ENCODE results near the gene IGSF22. TPM values are rescaled to one million over a fixed set of nuclear protein-coding genes. Genes with fewer than 3 reads are reported as not detected.

The IGSF22 gene
- polyA plus RNA-seq, 3 donors, result 0.11 to 0.30 (median 0.27) TPM

DNA sequence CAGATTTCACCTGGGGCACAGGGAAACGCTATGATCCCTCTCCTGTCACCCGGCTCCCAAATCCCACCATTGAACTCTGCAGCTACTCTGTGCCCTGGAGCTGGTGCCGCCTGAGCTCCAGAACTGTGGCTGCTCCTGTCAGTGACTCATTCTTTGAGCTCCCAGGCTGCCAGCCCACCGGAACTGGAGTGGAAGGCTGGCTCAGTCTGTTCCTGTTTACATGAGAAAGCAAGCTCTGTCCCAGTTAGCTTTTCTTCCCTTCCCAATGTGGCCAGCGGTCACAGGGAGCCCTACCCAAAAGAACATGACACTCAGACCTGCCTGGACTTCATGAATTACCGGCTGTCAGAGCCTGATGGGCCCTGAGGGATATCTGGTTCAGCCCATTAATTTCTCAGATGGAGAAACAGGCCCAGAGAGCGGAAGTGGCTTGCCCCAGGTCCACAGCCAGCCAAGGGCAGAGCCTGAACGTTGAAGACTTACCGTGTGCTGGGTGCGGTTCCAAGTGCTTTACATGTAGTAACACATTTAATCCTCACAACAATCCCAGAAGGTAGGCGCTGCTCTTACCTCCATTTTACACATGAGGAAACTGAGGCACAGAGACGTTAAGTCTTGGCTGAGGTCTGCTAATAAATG lies 23.8 kb upstream of the IGSF22 start:
- H3K27ac ChIP-seq (ENCODE audit: low read depth, low read length), result no peak overlapping the region
- WGBS, 3 donors, result 62 to 65% (median 64%) methylated on average over 12 of the region's 12 CpGs

- no peak overlapping the region for H3K27ac ChIP-seq (ENCODE audit: low read depth, low read length)
- 79 to 83% (median 82%) methylated on average over 13 of the region's 13 CpGs for WGBS, 3 donors
Observed at GRCh38 chr11:18748766-18749365, 22.9 kb upstream of the IGSF22 start.

DNA sequence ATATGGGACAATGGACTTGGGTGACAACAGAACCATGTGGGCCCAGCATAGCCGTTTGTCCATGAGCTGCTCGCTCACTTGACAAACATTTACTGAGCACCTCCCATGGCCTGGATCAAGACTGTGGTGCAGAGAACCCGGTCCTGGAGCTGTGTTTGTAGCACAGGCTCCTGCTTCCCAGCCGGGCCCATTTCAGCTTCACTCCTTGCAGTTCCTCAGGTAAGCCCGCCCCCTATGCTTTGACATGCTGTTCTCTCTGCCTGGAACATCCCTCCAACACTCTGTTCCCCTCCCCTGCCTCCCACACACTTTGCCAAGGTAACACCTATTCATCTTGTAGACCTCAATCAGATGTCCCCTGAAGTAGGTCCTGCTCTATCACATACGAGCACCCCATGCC lies 19.3 kb upstream of the IGSF22 start:
- 75 to 86% (median 83%) methylated on average over 6 of the region's 6 CpGs for WGBS, 3 donors
- H3K27ac ChIP-seq (ENCODE audit: low read depth, low read length), result no peak overlapping the region

- 79 to 84% (median 81%) methylated on average over 15 of the region's 15 CpGs for WGBS, 3 donors
- no peak overlapping the region for H3K27ac ChIP-seq (ENCODE audit: low read depth, low read length)
Observed at GRCh38 chr11:18743900-18744514, 18.0 kb upstream of the IGSF22 start.

- WGBS, 3 donors, result 85 to 92% (median 90%) methylated on average over 10 of the region's 10 CpGs
- no peak overlapping the region for H3K27ac ChIP-seq (ENCODE audit: low read depth, low read length)
Observed at GRCh38 chr11:18743365-18743764, 17.4 kb upstream of the IGSF22 start.

- 85 to 88% (median 85%) methylated on average over 3 of the region's 3 CpGs for WGBS, 3 donors
- no peak overlapping the region for H3K27ac ChIP-seq (ENCODE audit: low read depth, low read length)
Observed at GRCh38 chr11:18741783-18742182, 15.8 kb upstream of the IGSF22 start.

GRCh38 chr11:18739685-18740084 lies 13.7 kb upstream of the IGSF22 start:
- 69 to 90% (median 69%) methylated on average over 4 of the region's 4 CpGs for WGBS, 3 donors

DNA sequence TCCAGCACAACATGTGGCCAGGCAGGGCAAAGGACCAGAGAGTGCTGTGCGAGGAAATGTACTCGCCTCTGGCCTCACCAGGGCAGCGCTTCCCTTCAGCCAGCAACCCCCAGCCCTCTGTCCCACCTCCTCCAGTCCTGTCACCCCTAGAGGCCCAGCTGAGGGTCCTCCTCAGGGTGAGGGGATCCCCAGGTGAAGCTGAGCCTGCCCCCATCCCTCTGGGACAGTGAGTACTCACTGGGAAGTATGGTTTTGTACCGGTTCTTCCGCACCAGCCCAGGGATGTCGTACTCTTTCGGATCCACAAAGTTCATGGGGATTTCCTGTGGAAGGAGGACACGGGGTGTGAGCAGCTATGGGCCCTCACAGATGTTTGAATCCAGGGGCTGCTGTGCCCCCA lies 11.7 kb upstream of the IGSF22 start:
- no peak overlapping the region for H3K27ac ChIP-seq (ENCODE audit: low read depth, low read length)
- WGBS, 3 donors, result 89 to 93% (median 93%) methylated on average over 8 of the region's 8 CpGs

More at GRCh38 chr11:18739685-18740084, 13.7 kb upstream of the IGSF22 start:
- H3K27ac ChIP-seq (ENCODE audit: low read depth, low read length), result no peak overlapping the region

- no peak overlapping the region for H3K27ac ChIP-seq (ENCODE audit: low read depth, low read length)
- WGBS, 3 donors, result 51 to 66% (median 53%) methylated on average over 10 of the region's 10 CpGs
Observed at GRCh38 chr11:18736590-18737148, 10.7 kb upstream of the IGSF22 start.

- 79 to 87% (median 84%) methylated on average over 16 of the region's 16 CpGs for WGBS, 3 donors
- no peak overlapping the region for H3K27ac ChIP-seq (ENCODE audit: low read depth, low read length)
Observed at GRCh38 chr11:18733202-18733601, 7.2 kb upstream of the IGSF22 start.

DNA sequence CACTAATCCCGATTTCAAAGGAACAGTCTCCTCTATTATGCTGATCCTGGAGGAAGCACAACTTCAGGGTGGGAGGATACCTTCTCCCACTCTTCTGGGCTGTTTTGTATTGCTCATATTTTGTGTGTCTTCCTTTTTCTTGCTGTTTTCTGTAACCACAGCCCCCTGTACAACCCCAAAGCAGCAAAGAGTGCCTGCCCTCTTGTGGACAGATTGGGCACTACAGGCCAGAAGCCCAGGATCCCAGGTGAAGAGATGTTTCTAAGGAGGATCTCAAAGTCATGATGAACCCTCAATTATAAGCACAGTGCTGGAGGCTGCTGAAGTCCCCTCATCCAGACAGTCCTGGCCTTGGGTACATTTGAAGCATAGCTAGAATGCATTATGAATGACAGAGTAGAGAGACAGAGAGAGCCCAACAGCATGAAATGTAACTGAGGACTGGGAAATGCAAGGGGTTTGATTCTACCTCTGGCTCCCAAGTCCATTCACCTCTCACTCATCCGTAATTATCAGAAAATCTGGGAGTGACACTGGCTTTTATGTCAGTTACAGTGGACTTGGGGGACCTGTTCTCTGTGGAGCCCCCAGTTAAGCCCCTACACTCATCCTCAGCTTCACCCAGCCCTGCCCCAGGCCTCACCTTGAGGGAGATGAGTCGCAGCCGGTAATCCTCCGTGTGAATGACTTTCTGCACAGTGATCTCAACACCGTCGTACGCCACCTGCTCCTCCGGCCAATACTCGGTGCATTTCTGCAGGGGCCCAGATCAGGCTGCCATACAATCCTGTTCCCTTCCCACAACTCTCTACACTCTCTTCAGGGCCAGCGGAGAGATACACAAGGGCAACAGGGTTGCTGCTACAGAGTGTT lies 6.2 kb upstream of the IGSF22 start:
- WGBS, 3 donors, result 64 to 76% (median 74%) methylated on average over 11 of the region's 11 CpGs
- no peak overlapping the region for H3K27ac ChIP-seq (ENCODE audit: low read depth, low read length)

DNA sequence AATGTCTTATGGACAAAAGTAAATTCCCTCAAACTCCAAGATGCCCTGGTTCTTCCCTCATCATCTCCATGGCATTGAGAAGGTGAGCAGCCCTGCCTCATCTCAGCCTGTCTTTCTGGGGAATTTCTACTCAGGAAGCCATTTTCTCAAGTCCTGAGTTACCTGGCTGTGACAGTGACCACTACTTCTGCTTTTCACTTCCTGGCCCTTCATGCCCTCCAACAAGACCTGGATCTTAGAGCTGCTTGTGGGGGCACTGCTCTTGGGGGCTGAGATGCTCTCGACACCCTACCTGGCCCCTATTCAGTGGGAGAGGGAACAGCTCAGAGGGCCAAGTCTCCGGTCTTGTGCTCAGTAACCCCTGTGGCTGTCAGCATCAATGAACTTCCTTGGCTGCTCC lies 5.5 kb upstream of the IGSF22 start:
- WGBS, 3 donors, result 74 to 89% (median 84%) methylated on average over 2 of the region's 2 CpGs
- H3K27ac ChIP-seq (ENCODE audit: low read depth, low read length), result no peak overlapping the region

GRCh38 chr11:18730020-18730419 lies 4.0 kb upstream of the IGSF22 start:
- no peak overlapping the region for H3K27ac ChIP-seq (ENCODE audit: low read depth, low read length)
- WGBS, 3 donors, result 85 to 89% (median 89%) methylated on average over 9 of the region's 9 CpGs

GRCh38 chr11:18729426-18729825 lies 3.4 kb upstream of the IGSF22 start:
- no peak overlapping the region for H3K27ac ChIP-seq (ENCODE audit: low read depth, low read length)
- WGBS, 3 donors, result 83 to 91% (median 88%) methylated on average over 16 of the region's 16 CpGs

- no peak overlapping the region for H3K27ac ChIP-seq (ENCODE audit: low read depth, low read length)
- WGBS, 3 donors, result 89 to 92% (median 91%) methylated on average over 13 of the region's 13 CpGs
Observed at GRCh38 chr11:18728658-18729057, 2.7 kb upstream of the IGSF22 start.

DNA sequence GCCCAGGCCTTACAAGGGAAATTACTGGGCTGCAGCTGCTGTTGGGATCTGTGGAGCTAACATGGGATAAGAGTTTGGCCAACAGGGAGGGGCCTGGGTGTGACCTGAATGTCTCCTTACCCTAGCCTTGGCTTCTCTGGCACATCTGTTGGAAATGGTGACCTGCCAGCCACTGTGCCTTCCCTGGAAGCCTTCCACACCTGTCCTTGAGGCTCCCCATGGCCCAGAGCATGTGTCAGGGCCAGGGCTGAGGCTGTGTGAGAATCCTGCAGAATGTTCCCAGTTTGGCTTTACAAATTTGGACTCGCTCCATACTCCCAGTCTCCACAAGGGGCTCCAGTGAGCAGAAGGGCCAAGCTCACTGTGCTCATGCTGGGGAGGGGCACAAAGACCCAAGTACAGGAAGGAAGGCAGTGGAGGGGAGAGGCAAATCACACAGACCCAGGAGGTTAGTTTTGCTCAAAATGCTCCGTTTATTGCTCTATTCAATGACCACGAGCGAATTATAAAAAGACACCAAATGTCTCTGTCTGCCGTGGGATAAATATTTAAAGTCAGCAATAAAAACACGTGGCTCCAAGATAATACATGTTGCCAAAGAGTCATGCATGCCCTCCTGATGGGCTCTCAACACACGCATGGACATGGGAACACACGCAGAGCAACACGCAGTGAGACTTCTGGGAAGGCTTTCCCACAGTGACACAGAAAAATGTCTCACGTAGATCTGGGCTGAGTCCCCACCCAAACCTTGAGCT lies 1.7 kb upstream of the IGSF22 start:
- 48 to 55% (median 48%) methylated on average over 10 of the region's 10 CpGs for WGBS, 3 donors
- no peak overlapping the region for H3K27ac ChIP-seq (ENCODE audit: low read depth, low read length)

- 44 to 61% (median 56%) methylated on average over 7 of the region's 7 CpGs for WGBS, 3 donors
- no peak overlapping the region for H3K27ac ChIP-seq (ENCODE audit: low read depth, low read length)
Observed at GRCh38 chr11:18723991-18724390, 2.0 kb downstream of the IGSF22 start.

GRCh38 chr11:18722293-18722637 lies 3.7 kb downstream of the IGSF22 start:
- no peak overlapping the region for H3K27ac ChIP-seq (ENCODE audit: low read depth, low read length)
- 78 to 92% (median 83%) methylated on average over 1 of the region's 1 CpG for WGBS, 3 donors

All from adipose tissue (tissue), 3 donors.